ENCODE data around the gene FRMD4A. TPM values are rescaled to one million over a fixed set of nuclear protein-coding genes. Genes with fewer than 3 reads are reported as not detected.

The FRMD4A gene
- total and polyA plus RNA-seq, 12 donors = 9.1 to 29.6 (median 14.6) TPM

- no peaks in the 10 kb centered on the region for H3K9me3 ChIP-seq (replicated peaks in 1 of 3)
- 67 to 83% (median 77%) methylated on average over 10 of the region's 10 CpGs for WGBS, 4 donors
- DNase-seq = no peak
- H3K4me3 ChIP-seq = no peak overlapping the region
- intact Hi-C loops (cut with DNase I) = no loop called here
- H3K27me3 ChIP-seq = no peaks in the 10 kb centered on the region
- H3K36me3 ChIP-seq (replicated peaks in 1 of 2) = no peaks in the 10 kb centered on the region
- H3K27ac ChIP-seq = peak overlapping the region in 2 of 5 donors; percentile 49 to 67
- no peaks in the 10 kb centered on the region for H3K4me1 ChIP-seq (replicated peaks in 1 of 2)
- TF ChIP-seq POLR2A (IDR thresholded peaks at IDR 0.05) (no peak), CTCF (IDR thresholded peaks at IDR 0.05) (no peak)
These were observed 305.2 kb downstream of the FRMD4A start for GRCh38 chr10:14025283-14026189.

- no peak for TF ChIP-seq CTCF (IDR thresholded peaks at IDR 0.05)
- TF ChIP-seq POLR2A (IDR thresholded peaks at IDR 0.05) = peak in 1 of 2 donors; percentile 12
- no peak overlapping the region for H3K4me3 ChIP-seq
These were observed 306.2 kb downstream of the FRMD4A start for GRCh38 chr10:14024329-14025202.

GRCh38 chr10:14023673-14024328 is 306.9 kb downstream of the FRMD4A start:
- peak overlapping the region in 1 of 4 donors; percentile 1 for H3K4me3 ChIP-seq
- intact Hi-C loops (cut with DNase I) = no loop called here
- H3K4me1 ChIP-seq (replicated peaks in 1 of 2) = no peaks in the 10 kb centered on the region
- DNase-seq = no peak
- no peaks in the 10 kb centered on the region for H3K9me3 ChIP-seq (replicated peaks in 1 of 3)
- no peaks in the 10 kb centered on the region for H3K27me3 ChIP-seq
- no peak for TF ChIP-seq POLR2A (IDR thresholded peaks at IDR 0.05)
- TF ChIP-seq CTCF (IDR thresholded peaks at IDR 0.05) = no peak
- WGBS, 4 donors = 44 to 58% (median 51%) methylated on average over 7 of the region's 7 CpGs
- no peaks in the 10 kb centered on the region for H3K36me3 ChIP-seq (replicated peaks in 1 of 2)
- H3K27ac ChIP-seq = peak overlapping the region in 3 of 5 donors; percentile 9 to 86 (median 67)

More at GRCh38 chr10:14024329-14025202, 306.2 kb downstream of the FRMD4A start:
- intact Hi-C loops (cut with DNase I) = no loop called here
- no peaks in the 10 kb centered on the region for H3K27me3 ChIP-seq
- 62 to 71% (median 70%) methylated on average over 15 of the region's 15 CpGs for WGBS, 4 donors
- no peaks in the 10 kb centered on the region for H3K9me3 ChIP-seq (replicated peaks in 1 of 3)
- H3K27ac ChIP-seq = peak overlapping the region in 3 of 5 donors; percentile 9 to 86 (median 67)
- DNase-seq = peak; percentile 25 to 62 (median 46)
- H3K36me3 ChIP-seq (replicated peaks in 1 of 2) = no peaks in the 10 kb centered on the region
- H3K4me1 ChIP-seq (replicated peaks in 1 of 2) = no peaks in the 10 kb centered on the region
